IPS DF 4.7 (cell line): ENCODE data around the gene ZNF576.
"Not testable (repeated sequence)": the region's sequence is repeated elsewhere in the genome, so short reads cannot be mapped to it uniquely, and the experiment has no call there.

Experiments
- DNase-seq: peaks from one replicate; pipeline ENCODE4 v3.0.0-alpha.2; 2013; ENCODE audit warnings: low spot score; ENCODE audit errors: extremely low read depth

Gene ZNF576, protein sequence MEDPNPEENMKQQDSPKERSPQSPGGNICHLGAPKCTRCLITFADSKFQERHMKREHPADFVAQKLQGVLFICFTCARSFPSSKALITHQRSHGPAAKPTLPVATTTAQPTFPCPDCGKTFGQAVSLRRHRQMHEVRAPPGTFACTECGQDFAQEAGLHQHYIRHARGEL

DNA sequence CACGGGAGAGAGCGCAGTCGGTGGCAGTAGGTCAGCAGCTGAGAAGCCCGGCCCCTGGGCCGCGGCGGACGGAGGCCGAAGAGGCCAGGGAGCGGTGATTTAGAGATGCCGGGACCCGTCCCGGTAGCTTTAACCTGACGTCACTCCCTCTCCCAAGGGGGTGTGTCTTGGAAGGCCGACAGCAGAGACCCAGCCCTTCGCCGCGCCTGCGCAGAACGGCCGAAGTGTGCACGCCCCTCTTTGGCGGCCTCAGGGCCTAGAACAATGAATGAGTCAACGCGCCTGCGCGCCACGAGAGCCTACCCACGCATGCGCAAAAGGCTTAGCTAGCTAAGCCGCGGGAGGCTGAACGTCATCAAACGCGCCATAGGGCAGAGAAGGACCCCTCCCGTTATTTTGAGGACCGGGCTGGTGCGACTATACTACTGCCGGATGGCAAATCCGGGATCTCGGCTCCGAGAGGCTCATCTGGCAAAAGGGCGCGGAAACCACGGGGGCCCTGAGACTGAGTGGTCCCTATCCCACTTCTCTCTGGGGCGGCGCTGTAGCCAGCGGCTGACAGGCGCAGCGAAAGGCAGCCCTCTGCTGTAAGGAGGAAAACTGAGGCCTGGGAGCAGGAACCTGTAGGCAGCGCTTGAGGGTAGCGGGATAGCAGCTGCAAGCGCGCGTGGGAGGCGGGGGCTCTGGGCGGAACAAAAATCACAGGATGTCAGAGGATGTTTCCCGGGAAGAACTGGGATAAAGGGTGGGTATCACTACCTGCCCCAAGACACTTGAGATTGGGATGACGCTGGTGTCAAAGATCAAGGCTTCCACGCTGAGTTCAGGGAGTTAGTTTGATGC lies at the start of gene ZNF576, which contains the start of gene IRGQ:
Gene ZNF576 (plus strand): TSS at position 597 of the 843 bp plus-strand sequence. CDS start 514 bp downstream, outside the sequence.
Gene IRGQ (minus strand): TSS at position 136 of the 843 bp plus-strand sequence. CDS start 796 bp downstream, outside the sequence.
- DNase-seq: peak; percentile 99

DNA sequence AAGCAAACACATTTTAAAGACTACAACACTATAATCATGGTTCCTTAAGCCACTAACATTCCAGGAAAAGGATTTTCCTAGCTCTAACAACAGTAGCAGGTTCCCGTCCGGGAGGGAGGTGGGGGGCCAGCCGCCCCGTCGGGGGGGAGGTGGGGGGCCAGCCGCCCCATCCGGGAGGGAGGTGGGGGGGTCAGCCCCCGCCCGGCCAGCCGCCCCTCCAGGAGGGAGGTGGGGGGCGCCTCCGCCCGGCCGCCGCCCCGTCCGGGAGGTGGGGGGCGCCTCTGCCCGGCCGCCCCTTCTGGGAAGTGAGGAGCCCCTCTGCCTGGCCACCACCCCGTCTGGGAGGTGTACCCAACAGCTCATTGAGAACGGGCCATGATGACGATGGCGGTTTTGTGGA lies 48.5 kb upstream of the ZNF576 start:
- DNase-seq: not testable (repeated sequence)

DNA sequence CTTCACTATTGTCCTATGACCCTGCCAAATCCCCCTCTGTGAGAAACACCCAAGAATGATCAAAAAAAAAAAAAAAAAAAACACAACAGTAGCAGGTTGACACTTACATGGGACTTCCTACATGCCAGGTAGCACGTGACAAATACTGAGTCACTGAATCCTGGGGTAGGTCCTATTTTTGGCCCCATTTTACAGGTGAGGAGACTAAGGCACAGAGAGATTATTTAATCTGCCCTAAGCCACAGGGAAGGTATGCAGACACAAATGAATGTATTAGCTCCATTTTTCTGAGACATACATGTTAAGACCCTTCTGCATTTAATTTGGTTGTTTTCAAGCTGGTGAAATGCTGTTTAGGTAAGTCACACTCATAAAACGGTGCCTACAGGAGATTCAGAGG lies 47.7 kb upstream of the ZNF576 start:
- no peak for DNase-seq

DNA sequence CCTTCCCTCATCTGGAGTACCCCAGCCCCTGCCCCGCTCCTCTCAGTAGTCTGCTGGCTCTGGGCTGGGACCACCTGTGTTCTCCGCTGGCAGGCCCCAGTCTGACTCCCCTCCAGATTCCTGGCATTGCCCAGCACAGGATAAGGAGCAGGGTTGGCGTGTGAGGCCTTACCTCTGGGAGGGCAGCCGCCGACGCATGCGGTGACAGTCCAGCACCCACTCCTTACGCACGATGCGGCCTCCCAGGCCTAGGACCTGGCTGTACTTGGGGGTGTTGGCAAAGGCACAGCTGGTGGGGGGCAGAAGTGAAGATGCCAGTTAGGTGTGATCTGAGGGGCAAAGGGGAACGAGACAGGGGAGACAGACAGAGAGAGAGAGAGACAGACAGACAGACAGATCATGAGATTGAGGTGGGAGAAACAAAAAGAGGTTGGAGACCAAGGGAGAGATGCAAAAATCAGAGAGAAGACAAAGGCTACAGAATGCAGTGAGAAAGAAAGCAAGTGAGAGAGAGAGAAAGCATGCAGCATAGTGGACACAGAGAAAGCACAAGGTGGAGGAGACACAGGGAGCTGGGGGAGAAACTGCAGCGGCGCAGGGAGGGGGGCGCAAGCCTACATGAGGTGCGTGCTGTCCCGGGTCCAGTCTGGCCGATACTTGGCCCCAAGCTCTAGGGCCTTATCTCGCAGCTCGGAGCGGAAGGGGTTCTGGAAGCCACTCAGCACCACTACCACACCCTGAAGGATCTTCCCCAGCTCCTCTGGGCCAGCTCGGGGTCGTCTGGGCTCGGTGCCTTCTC lies 44.8 kb upstream of the ZNF576 start:
- no peak for DNase-seq

DNA sequence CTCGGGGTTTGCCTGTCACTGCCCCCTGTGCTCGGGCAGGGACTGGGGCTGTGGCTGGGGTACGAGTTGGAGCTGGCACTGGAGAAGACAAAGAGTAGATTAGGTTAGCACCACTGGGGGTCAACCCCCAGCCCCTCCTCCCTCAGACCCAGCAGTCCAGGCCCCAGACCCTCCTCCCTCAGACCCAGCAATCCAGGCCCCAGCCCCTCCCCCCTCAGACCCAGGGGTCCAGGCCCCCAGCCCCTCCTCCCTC lies 44.3 kb upstream of the ZNF576 start:
- DNase-seq: no peak

DNA sequence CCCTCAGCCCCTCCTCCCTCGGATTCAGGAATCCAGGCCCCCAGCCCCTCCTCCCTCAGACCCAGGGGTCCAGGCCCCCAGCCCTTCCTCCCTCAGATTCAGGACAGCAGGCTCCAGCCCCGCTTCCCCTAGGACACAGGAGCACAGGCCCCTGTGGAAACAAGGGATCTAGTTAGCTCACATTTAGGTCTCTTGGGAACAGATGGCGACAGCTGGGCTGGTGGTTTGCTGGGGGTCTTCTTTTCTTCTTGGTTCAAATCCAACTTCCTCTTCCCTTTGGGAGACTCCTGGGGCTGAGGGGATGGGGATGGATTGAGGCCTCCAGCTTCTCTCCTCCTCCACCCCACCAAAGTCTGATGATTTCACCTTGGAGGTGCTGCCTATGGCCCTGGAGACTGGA lies 43.8 kb upstream of the ZNF576 start:
- no peak for DNase-seq

DNA sequence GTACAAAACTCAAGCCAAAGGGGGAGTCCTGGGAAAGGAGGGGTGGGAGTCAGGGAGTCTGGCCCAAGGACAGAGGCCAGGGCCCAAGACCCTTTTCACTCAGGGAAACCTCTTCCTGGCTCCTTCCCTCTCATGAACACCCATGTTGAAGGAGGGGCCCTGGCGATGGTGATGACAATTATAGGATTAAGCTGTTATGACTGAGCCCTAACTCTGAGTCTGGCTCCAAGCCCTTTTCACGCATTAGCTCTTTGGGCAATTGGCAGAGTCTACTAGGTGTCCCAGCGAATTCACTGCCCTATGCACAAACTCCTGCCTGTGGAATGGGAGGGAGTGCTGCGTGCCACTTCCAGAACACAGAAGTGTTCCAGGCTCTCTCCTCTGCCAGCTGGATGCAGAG lies 42.7 kb upstream of the ZNF576 start:
- DNase-seq: no peak

DNA sequence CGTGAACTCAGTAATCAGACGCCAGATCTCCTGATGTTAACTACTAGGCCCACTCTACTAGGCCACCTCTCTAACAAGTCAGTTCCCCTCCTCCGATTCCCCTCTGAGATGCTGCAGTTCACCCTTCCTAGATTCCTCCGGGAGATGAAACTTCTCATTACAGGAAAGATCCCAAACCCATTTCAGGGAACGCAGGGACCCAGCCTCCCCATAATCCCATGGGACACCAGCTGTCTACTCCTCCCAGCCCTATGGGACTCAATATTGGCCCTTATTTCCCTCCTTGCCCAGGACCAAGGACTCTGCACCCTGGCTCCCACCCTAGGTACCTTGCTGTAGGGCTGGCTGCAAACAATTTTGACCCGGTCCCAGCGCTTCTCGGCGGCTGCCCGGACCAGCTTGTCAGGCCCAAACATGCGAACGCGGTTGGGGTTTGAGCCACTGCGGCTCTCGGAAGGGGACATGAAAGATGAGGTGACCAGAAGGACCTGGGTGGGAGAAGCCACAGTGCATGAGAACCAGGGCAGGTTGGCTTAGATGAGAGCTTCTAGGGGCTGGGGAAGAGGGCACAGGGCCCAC lies 42.0 kb upstream of the ZNF576 start:
- DNase-seq: no peak

DNA sequence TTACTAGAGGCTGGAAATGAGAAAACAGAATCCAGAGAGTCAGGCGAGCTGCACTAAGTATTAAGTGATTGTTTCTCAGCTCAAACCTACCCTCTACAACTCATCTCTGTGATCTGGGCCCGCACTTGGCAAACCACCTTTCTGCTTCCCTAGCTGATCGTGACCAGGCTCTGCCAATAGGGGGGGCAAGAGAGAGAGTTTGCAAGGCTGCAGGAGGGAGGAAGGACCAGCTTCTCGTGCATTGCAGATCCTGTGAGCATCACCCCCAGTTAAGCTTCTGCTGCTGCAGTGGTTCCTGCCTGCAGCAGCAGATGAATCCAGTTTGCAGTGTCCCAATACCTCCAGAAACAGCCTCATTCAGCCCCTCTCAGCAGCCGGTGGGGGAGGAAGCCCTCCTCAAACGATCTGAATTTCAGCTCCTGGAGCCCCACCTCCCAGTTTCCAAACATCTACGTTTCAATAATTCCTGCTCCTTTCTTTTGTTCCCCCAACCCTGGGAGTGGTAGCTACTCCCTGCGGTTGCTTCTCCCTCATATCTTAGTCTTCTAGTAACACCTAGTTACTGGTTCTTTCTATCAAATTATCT lies 41.1 kb upstream of the ZNF576 start:
- no peak for DNase-seq

DNA sequence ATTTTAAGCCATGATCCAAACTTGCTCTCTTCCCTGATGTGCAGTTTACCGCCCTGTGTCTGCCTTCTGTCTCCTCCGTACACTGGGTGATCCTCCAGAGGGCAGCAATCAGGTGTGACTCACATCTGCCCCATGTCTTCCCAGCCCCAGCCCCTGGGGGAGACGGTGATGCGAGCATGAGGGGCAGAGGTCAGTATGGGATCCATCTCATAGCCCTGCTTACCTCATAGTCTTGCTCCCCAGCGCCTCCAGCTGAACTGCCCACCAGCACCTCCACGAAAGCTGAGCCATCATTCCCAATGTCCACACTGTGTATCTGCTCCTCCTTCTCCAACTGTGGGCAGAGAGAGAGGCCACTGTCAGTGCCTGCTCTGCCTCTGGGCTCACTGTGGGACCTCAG lies 35.7 kb upstream of the ZNF576 start:
- DNase-seq: no peak

DNA sequence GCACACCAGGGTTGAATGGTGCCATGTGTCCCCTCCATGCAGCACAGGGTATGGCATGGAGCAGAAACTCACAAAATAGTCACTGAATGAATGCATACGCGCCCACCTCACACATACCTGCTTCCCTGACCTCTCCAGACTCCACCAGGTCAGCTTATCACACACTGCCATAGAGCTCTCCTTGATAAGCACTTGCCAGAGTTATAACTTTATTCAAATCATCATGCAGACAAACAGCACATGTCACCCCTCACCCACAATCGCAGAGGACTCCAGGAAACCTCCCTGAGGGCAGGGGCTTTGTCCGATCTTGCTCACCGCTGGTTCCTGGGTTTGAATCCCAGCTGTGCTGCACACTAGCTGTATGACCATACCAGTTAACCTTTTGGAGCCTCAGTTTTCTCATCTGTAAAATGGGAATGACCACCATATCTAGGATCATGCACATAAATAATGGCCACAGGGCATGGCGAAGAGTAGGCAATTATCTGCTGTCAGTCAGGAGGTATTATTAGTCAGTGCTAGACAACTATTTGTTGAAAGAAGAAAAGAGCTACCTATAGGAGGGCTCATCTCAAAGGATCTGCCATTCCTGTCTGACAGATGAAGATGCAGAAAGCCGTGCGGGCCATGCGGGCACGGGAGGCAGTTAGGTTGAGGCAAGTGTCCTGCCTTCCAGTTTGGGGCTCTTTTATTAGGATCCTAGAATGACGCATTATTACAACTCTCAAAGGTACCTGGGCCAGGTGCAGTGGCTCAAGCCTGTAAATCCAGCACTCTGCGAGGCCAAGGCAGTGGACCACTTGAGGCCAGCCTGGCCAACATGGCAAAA lies 35.0 kb upstream of the ZNF576 start:
- DNase-seq: no peak

DNA sequence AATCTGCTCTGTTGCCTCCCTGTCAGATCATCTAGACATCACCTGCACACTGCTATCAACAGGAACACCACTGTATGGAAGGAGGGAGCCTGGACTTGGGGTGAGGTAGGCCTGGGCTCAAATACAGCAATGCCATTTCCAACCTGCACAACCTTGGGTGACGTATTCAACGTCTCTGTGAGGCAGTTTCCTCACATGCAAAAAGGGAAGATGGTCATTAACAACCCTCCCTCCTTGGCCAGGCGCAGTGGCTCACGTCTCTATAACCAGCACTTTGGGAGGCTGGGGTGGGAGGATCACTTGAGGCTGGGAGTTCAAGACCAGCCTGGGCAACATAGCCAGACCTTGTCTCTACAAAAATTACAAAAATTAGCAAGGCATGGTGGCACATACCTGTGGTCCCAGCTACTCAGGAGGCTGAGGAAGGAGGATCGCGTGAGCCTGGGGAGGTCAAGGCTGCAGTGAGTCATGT lies 34.1 kb upstream of the ZNF576 start:
- DNase-seq: no peak

DNA sequence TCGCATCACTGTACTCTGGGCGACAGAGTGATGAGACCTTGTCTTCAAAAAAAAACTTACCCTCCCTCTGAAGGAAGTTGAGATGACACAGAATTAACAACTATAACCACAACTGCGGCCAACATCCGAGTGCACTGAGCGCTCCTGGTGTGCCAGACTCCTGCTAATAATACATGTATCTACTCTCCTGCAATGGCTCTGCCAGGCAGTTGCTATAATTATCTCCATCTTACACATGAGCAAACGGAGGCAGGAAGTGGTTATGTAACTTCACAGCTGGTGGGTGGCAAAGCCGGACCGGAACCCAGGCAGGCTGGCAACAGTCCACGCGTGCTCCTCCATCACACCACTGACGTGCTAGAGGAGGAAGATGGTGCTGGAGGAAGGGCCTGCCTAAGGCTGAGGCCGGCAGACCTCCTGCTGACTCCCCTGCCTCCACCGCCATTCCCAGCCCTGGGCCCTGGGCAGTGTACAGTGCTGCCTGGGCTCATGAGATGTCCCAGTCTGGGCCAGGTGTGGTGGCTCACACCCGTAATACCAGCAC lies 33.6 kb upstream of the ZNF576 start:
- no peak for DNase-seq

DNA sequence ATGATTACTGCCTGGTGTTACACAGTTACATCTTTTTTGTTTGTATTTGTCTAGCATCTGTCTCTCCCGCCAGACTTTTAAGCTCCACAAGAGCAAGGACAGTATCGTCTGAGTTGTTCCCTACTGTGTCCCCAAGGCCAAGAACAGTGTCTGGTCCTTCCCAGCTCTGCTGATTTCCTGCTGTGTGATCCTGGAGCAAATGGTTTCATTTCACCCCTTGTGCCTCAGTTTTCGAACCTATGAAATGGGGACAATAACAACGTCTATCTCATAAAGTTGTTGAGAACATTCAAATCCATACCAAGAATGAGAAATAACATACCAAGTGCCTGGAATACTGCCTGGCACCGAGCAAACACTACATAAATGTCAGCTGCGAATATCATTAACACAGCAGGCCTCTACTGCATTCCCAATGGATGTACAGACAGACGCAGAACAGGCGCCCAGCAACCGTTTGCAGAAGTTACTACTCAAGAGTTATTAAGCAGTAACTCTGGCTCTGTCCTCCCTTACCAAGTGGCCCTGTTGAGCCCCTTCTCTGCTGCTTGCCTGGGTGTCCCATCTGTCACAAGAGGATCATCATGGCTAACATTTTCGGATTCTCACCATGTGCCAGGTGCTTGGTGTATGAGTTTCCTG lies 32.5 kb upstream of the ZNF576 start:
- DNase-seq: no peak

DNA sequence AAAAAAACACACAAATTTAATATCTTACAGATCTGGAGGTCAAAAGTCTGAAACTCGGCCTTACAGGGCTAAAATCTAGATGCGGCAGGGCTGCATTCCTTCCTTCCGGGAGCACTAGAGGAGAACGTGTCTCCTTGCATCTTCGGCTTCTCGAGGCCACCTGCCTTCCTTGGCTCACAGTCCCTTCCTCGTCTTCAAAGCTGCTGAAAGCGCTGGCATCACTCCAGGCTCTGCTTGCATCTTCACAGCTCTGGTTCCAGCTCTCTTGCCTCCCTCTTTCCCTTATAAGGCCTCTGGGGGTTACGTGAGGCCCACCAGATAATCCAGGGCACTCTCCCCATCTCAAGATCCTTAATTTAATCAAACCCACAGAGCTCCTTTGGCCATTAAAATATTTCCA lies 31.6 kb upstream of the ZNF576 start:
- DNase-seq: no peak

DNA sequence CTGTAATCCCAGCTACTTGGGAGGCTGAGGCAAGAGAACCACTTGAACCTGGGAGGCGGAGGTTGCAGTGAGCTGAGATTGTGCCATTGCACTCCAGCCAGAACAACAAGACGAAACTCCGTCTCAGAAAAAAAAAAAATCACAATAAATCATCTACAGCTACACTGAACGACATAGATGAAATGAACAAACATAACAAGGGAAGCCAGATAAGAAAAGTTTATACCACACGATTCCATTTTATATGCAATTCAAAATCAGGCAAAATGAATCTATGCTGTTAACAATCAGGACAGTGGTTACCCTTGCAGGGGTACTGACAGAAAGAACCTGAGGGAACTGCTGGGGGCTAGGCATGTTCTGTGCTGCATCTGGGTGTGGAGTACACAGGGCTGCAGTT lies 26.7 kb upstream of the ZNF576 start:
- DNase-seq: no peak

DNA sequence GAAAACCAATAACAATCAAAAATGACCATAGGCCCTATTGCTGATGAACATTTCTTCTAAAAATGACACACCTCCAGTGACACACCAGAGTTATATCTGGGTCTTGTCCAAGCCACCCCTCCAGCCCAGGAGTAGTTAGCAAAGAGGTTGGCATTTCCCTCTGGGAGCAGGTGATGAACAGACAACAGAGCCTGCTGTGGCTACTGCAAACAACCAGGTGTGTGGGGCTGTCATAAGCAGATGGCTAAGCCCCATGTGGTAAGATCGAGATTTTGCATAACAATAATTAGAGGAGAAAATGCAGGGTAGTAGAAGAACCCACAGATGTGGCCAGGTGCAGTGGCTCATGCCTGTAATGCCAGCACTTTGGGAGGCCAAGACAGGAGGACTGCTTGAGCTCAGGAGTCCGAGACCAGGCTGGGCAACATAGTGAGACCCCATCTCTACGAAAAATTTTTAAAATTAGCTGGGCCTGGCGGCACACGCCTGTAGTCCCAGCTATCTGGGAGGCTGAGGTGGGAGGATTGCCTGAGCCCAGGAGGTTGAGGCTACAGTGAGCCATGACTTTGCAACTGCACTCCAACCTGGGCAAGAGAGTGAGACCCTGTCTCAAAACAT lies 26.1 kb upstream of the ZNF576 start:
- no peak for DNase-seq

DNA sequence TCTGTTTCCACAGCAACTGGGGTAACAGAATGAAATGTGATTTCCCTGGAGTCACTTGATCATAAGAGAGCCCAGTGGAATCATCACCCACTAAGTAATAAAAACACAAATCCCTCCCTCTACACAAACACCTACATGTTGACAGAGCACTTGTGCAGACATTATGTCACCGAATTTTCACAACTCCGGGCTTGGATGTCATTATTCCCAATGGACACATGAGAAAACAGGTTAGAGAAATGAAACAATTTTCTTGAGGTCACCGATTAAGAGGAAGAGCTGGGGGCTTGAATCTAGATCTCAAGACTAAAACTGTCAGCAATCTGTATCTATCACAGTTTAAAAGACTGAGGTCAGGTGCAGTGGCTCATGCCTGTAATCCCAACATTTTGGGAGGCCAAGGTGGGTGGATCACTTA lies 24.2 kb upstream of the ZNF576 start:
- no peak for DNase-seq

DNA sequence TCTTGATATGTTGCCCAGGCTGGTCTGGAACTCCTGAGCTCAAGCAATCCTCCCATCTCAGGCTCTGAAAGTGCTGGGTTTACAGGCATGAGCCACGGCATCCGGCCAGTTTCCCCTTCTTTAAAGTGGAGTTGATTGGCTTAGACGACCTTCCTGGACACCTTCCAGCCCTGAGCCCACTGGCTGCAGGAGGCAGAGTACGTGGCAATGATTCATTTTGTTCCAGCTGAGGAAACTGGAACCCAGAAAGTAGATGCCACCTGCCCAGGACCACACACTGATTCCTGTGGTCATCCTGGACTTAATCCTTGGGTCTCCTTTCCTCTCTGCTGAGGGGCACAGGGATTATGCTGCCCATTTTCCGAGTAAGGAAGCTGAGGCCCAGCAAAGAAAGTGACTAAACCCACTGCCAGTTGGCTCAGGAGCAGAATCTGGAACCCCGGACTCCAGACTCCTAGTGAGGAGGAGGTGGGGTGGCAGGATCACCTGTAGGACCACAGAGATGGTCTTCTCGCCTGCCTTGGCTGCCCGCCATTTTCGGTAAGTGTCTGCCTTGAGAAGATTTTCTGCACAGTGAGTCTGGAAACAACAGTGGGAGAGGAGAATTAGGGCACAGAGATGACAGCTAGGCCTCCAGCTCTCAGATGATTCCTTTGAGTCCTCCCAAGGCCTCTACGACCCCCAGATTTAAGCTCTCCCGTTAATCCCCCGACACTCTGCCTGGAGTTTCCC lies 21.8 kb upstream of the ZNF576 start:
- no peak for DNase-seq
